HG02884 (cell line): ENCODE data around the gene PCBP3.
"Not testable (repeated sequence)": the region's sequence is repeated elsewhere in the genome, so short reads cannot be mapped to it uniquely, and the experiment has no call there.

ENCODE experiments used
- ATAC-seq: cut with Tn5 transposase; IDR thresholded peaks from one replicate; pipeline ENCODE4 v1.9.1; 2021; ENCODE audit warnings: mild to moderate bottlenecking, moderate library complexity; ENCODE audit not compliant: unreplicated experiment

PCBP3 gene

DNA sequence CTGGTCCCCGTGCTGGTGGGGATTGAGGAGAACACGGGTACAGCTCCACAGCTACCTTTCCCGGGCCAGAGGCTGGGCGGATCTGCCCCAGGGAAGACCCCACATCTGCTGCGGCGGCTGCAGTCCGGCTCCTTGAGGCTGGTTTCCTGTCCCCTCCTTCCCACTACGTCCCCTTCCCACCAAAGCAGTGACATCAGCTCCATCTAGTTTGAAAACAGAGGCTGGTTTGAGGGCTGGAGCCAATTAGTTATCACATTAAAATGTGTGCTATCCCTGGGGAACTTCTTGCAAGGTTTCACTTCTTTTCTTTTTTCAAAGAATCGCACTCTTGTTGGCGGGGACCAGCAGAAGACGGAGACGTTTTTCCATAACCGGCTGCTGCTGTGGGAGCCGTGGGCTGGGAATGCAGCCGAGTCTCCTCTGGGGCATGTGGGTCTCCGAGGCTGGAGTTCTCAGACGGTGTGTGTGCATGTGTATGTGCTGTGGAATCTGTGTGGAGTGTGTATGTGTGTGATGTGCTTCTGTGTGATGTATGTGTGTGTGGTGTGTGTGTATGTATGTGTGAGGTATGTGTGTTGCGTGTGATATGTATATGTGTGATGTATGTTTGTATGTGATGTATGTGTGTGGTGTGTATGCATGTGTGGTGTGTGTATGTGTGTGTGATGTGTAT, 8.9 kb upstream of the PCBP3 start:
- ATAC-seq, result no peak

DNA sequence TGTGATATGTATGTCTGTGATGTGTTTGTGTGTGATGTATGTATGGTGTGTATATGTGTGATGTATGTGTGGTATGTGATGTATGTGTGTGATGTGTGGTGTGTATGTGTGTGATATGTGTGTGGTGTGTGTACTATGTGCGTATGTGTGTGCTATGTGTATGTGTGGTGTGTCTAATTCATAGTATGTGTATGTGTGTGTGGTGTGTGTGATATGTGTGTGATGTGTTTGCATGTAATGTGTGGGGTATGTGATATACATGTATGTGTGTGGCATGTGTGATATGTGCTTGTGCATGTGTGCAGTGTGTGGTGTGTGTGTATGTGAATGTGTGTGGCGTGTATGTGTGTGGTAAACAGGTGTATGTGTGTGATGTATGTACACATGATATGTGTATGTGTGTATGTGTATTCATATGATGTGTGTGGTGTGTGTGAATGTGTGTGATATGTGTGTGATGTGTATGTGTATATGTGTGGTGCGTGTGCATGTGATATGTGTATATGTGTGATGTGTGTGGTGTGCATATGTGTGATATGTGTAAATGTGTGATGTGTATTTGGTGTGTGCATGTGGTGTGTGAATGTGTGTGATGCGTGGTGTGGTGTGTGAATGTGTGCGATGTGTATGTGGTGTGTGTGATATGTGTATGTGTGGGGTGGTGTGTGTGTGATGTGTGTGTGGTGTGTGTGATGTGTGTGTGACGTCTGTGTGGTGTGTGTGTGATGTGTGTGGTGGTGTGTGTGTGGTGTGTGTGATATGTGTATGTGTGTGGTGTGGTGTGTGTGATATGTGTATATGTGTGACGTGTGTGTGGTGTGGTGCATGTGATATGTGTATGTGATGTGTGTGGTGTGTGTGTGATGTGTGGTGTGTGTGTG, 8.0 kb upstream of the PCBP3 start:
- ATAC-seq, result no peak

DNA sequence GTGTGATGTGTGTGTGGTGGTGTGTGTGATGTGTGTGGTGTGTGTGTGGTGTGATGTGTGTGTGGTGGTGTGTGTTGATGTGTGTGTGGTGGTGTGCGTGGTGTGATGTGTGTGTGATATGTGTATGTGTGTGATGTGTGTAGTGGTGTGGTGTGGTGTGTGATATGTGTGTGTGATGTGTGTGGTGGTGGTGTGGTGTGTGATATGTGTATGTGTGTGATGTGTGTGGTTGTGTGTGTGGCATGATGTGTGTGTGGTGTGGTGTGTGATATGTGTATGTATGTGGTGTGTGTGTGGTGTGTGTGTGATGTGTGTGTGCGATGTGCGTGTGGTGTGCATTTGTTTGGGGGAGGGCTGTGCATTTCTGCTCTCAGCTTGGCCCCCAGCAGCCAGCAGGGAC, 7.1 kb upstream of the PCBP3 start:
- ATAC-seq, result no peak

DNA sequence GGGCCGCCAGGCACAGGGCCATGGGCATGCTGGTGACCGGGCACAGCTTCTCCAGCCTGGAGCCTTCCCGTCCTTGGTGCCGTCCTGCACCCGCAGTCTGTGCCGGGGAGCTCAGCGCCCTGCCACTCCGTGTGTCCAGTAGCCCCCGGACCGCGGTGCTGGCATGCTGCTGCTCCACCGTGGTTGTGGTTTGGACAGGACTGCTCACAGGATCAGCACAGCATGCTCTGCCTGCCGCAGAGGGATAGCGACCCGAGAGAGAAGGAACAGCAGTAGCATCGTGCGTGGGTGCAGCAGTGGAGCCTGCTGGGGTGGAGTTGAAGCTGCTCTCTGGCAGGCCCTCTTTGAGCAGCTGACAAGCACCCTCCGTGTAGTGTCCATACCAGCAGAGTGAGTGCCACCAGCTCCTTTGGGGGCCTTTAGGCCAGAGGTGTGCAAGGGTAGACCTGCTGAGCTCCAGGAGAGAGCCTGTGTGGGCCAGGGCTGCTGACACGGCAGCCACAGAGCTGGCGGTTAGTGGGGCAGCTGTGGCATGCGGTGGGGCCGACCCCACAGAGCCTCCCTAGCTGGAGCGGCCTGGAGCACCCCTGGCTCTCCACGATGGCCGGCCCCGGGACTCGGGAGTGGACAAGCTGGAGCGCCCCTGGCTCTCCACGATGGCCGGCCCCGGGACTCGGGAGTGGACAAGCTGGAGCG, 6.4 kb upstream of the PCBP3 start:
- ATAC-seq, result no peak

DNA sequence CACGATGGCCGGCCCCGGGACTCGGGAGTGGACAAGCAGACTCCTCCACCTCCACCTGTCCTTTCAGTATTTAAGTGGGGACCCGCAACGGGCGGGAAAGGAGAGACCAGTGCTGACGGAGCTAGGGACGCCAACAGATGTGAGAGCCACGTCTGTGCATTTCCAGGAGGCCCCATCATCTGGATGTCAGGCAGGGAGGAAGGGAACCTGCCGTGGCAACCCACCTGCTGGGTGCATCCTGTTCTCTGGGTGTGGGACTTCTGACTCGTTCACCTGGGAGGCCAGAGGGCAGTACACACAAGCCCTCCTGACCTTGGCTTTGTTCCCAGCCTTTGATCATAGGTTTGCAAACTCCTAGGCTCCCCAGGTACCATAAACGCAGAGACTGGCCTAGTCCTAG, 5.6 kb upstream of the PCBP3 start:
- ATAC-seq, result no peak

DNA sequence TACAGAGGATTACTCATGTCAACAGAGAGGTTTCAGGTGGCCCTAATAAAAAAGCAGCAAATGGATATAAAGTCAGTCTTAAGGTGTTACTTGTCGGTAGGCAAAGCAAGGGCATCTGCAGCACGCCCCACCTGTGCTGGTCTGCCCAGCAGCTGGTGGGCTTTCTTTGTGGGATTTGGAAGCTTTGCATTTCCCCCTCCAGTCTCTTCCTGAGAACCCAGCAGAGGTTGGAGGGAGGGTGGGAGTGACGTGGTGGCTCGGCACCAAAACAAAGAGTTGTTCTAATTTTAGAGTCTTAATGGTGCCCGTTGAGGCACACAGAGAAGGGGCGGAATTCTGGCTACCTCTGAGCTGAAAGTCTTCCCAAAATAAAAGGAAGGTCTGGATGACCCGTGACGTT, 4.8 kb upstream of the PCBP3 start:
- no peak for ATAC-seq

DNA sequence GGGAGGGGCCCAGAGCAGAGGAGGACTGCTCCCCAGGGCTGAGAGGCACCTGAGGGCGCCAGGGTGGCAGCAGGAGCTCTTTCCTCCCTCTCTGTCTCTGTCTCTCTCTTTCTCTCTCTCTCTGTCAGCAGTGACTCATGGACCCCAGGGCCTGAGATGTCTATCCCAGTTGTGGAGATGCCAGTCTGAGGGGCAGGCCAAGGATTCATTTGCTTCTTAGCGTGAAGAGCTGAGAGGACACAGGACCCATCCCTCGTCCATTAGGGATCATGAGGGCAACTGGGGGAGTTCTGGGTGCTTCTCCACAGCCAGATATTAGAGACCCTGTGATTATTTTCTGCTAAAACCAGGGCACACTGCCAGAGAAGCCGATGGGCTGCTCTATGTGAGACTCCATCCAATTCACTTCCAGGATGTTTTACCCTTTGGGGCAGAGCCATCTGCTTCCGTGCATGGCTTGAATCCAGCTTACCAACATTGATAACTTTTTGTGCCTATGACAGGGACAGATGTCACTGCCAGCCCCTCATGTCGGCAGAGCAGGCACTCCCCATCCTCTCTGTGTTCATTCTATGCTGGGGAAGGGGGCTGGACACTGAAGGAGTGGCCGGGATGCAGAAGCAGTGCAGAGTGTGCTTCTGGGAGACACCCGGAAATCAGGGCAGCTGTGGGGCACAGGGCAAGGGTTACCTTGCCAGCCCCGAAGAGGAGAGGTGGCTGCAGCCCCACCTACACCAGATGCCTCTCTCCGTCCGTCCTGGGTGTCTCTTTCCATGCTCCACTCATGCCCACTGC, 4.1 kb upstream of the PCBP3 start:
- ATAC-seq, result no peak

DNA sequence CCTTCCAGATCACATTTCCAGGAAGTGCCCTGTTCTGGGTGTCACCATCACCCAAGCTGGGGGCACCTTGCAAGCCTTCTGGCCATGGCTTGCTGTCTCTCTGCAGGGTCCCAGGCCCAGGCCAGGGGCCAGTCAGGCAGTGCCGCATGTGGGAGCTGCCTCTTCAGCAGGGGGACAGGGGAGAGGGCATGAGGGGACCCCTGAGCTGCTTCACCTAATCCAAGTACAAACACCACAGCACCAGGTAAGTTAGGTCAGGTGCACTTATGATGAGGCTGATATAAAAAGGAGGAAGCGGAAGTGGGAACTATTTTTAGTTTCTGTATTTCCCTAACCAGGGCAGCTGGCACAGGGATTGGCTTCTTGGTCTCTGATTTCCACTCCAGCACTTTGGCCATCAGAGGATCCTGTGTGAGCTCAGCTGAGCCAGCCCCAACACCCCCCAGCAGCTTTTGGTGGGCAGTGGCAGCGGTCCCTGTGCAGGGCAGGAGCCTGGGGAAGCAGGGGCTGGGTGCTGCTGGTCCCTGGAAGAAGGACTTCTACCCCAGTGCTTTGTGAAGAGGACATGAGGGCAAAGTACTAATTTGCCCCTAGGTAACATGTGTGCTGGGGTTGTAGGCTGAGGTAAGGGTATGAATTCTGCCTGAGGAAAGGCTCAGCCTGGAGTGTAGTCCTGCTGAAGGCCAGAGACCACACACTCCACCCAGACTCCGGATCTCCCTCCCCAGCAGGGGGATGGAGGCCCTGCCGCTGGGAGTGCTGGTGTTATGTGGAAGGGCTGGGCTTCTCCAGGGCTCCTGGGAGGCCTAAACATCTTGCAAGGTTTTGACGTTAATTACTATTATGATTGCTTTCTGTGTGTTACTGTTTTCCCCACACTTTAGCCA, 3.3 kb upstream of the PCBP3 start:
- no peak for ATAC-seq

DNA sequence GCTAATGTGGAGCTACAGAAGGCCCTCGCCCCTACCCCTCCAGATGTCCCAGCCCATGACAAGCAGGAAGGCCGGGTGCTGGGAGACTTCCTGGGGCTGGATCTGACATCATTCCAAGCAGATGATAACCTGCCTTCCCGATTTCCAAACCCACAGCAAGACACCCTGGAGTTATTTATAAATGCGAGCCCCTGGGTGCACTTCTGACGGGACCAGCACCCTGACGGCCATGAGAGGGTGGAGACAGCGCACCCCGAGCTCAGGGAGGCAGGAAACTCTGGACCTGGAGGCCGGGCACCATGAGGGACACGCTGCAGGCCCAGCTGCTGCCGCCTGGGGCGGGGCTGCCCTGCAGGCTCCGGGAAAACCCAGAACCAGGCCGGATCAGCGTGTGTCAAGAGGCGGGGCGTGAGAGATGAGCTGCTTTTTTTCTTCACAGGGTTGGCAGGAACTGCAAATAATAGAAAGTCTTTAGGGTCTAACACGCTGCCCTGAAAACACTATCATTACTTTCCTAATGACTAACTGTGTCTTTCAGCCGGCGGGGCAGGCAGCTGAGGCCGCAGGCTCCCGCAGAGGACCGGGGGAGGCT, 2.5 kb upstream of the PCBP3 start:
- no peak for ATAC-seq

DNA sequence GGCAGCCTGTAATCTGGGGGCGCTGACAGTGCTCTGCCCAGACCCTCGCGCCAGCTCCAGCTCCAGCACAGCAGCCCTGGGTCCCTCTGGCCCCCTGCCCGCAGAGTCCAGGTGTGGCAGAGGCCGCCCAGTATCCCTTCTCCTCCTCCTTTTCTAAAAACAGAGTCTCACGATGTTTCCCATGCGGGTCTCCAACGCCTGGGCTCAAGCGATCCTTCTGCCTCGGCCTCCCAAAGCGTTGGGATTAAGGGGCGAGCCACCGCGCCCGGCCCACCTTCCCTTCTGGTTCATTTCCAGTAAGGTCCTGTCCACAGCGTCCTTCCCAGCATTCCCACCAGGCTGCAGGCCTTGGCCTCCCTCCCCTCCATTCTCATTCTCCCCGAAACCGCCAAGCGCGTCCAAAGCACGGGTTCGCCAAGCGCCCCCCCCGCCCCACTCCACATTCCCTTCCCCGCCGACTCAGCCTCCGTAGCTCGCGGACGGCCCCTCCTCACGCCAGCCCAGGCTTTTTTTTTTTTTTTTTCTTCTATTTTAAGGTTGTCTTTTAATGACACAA, 2.0 kb upstream of the PCBP3 start:
- no peak for ATAC-seq

DNA sequence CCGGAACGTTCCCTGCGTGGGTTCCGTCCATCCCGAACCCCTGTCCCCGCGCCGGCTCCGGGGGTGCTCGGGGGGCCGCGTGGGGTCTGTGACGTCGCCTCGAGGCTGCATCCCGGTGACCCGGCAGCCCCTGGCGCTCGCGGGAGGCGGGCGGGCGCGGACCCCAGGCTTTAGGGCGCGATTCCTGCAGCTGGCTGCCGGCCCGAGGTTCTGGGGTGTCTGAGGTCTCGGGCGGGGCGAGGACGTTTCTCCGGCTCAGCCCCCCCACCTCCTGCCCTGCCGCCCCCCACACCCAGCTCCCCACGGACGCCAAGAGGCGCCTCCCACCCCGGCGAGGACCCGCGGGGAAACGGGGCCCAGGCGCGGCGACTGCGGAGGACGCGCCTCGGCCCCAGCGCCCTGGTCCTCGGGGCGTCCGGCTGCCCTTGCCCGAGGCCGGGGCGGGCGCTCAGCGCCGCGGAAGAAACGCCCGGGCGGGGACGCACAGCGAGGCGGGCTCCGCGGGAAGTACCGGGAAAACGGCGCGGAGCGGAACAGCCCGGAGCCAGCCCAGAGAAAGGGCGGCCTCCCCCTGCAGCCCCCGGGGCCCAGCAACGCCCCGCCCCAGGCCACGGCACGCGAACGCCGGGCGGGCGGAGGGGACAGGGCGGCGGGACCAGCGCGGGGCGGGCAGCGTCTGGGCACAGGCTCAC, 1.3 kb upstream of the PCBP3 start:
- ATAC-seq, result no peak

DNA sequence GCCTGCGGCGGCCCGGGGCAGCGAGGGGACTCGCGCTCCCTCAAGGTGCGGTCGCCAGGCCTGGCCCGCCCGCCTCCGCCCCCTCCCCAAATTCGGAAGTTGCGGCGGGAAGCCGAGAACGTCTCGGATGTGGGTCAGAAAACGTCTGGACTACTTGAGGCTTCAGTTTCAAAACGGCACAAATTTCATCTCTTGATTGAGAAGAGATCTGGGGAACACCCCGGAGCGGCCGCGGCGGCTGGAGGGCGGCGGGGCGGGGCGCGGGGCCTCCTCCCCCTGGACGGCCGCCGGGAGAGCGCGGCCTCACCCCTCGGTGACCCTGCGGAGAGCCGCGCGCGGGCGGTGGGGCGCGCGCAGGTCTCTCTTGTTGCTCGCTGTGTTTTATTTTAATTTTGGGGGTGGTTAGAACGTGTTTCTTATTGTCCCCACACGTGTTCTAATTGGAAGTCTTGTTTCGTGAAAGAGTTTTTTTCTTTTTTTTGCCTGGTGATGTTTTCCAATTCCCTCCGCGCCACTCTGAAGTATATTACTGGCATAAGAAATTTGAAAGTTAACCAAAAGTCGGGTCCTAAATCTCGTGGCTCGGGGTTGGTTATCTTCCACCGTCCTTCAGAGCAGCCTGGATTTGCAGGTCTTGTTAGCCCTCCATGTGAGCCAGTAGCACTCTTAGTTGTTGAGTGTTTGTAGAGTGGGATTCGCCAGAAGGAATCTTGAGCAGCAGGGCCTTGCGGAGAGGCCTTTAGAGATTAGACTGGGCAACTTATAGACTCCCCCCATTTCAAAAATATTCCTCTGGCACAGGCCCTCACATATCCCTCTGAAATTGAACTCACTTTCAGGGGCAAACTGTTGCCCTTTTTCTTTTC, 749 bp downstream of the PCBP3 start:
- no peak for ATAC-seq

DNA sequence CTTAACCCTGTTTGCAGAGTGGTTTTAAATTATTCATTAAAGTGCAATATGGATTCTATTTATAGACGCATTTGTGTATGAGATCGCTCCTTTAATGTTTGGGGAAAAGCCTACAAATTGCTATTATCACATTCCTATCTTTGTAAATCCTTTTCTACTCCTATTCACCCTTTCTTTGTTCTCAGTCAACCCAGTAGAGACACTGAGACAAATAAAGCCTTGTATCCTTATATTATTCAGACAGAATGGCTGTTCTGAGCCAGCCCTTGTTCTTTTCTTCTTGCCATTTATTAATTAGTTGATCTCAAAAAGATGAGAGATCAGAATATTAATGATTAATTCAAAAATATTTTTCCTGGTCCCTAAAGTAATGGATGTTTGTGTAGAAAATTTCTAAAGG, 8.4 kb downstream of the PCBP3 start:
- ATAC-seq, result no peak

DNA sequence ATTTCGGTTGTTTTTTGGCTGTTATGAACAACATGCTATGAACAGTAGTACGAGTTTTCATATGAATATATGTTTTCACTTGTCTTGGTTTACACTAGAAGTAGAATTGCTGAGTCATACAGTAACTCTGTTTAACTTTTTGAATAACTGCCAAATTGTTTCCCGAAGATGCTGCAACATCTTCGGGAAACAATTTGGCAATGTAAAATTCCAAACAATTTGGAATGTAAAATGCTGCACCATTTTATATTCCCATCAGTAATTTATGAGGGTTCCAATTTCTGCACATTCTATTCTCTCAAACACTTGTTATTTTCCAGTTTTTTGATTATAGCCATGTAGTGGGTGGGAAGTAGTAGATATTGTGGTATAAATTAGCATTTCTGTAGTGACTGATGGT, 11.6 kb downstream of the PCBP3 start:
- no peak for ATAC-seq

DNA sequence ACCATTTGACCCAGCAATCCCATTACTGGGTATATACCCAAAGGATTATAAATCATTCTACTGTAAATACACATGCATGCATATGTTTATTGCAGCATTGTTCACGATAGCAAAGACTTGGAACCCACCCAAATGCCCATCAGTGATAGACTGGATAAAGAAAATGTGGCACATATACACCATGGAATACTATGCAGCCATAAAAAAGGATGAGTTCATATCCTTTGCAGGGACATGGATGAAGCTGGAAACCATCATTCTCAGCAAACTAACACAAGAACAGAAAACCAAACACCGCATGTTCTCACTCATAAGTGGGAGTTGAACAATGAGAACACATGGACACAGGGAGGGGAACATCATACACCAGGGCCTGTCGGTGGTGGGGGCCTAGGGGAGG, 12.6 kb downstream of the PCBP3 start:
- not testable (repeated sequence) for ATAC-seq

DNA sequence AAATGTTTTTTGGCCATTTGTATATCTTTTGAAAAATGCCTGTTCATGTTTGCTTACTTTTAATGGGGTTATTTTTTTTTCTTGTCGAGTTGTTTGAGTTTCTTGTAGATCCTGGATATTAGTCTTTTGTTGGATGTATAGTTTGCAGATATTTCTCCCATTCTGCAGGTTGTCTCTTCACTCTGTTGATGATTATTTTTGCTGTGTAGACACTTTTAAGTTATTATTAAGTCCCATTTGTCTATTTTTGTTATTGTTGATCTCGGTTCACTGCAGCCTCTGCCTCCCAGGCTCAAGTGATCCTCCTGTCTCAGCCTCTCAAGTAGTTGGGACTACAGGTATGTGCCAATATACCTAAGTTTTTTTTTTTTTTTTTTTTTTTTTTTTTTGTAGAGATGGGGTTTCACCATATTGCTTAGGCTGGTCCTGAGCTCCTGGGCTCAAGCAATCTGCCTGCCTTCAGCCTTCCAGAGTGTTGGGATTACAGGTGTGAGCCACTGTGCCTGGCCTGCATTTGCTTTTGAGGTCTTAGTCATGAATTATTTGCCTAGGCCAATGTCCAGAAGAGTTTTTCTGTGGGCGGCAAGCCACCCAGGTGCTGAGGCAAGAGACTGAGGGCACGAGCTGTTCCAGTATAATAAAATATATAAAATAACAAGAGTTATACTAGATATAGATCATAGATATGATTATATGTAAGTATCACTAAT, 18.5 kb downstream of the PCBP3 start:
- ATAC-seq, result not testable (repeated sequence)

DNA sequence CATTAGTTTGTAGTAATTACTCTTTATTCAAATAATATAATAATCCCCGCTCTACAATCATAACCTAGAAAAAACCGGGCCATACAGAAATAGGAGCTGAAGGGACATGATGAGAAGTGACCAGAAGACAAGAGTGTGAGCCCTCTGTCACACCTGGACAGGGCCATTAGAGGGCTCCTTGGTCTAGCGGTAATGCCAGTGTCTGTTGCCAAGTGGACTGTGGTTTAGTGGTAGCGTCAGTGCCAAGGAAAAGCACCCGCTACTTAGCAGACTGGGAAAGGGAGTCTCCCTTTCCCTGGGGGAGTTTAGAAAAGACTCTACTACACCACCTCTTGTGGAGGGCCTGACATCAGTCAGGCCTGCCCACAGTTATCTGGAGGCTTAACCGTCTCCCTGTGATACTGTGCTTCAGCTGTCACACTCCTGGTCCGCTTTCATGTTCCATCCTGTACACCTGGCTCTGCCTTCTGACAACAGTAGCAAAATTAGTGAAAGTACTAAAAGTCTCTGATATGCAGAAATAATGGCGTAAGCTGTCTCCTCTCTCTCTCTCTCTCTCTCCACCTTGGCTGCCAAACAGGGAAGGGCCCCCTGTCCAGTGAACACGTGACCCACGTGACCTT, 19.2 kb downstream of the PCBP3 start:
- not testable (repeated sequence) for ATAC-seq
